ENCODE data around the gene ARL4A.
A peak's percentile ranks its signal among the peaks of the same experiment; 100 is the strongest.

Gene ARL4A

GRCh38 chr7:12719141-12719919, 31.9 kb downstream of the ARL4A start:
- H3K4me1 Mint-ChIP-seq (ENCODE audit: low read depth): peaks cover 51% of the 10 kb centered on the region
- peak overlapping the region; percentile 58 for H3K27ac Mint-ChIP-seq
- peaks cover 3% of the 10 kb centered on the region for H3K9me3 Mint-ChIP-seq
- H3K27me3 Mint-ChIP-seq (ENCODE audit: low read depth): no peaks in the 10 kb centered on the region
- peaks cover 14% of the 10 kb centered on the region for H3K36me3 Mint-ChIP-seq (ENCODE audit: low read depth)
- no peak overlapping the region for H3K4me3 Mint-ChIP-seq
- DNase-seq (ENCODE audit: low spot score): no peak

- H3K4me3 Mint-ChIP-seq: no peak overlapping the region
- peaks cover 48% of the 10 kb centered on the region for H3K4me1 Mint-ChIP-seq (ENCODE audit: low read depth)
- H3K27me3 Mint-ChIP-seq (ENCODE audit: low read depth): no peaks in the 10 kb centered on the region
- peaks cover 14% of the 10 kb centered on the region for H3K36me3 Mint-ChIP-seq (ENCODE audit: low read depth)
- H3K9me3 Mint-ChIP-seq: peaks cover 3% of the 10 kb centered on the region
- peak overlapping the region; percentile 58 for H3K27ac Mint-ChIP-seq
- DNase-seq (ENCODE audit: low spot score): no peak
Observed at GRCh38 chr7:12719981-12720865, 32.8 kb downstream of the ARL4A start.

- Mint-ChIP-seq H3K4me1 (ENCODE audit: low read depth) (peaks cover 39% of the 10 kb centered on the region), H3K27ac (no peak overlapping the region), H3K4me3 (no peak overlapping the region), H3K36me3 (ENCODE audit: low read depth) (peaks cover 14% of the 10 kb centered on the region), H3K9me3 (peaks cover 3% of the 10 kb centered on the region), H3K27me3 (ENCODE audit: low read depth) (peaks cover 2% of the 10 kb centered on the region)
- no peak for DNase-seq (ENCODE audit: low spot score)
Observed at GRCh38 chr7:12721286-12721830, 33.9 kb downstream of the ARL4A start.

GRCh38 chr7:12722136-12722535, 34.7 kb downstream of the ARL4A start:
- Mint-ChIP-seq H3K27me3 (ENCODE audit: low read depth) (peaks cover 2% of the 10 kb centered on the region), H3K4me3 (no peak overlapping the region), H3K36me3 (ENCODE audit: low read depth) (peaks cover 14% of the 10 kb centered on the region)

GRCh38 chr7:12722636-12723605, 35.5 kb downstream of the ARL4A start:
- peaks cover 2% of the 10 kb centered on the region for H3K27me3 Mint-ChIP-seq (ENCODE audit: low read depth)
- peak overlapping the region; percentile 90 for H3K27ac Mint-ChIP-seq
- H3K4me3 Mint-ChIP-seq: peak overlapping the region; percentile 29
- peaks cover 14% of the 10 kb centered on the region for H3K36me3 Mint-ChIP-seq (ENCODE audit: low read depth)
- H3K9me3 Mint-ChIP-seq: peaks cover 3% of the 10 kb centered on the region
- no peak for DNase-seq (ENCODE audit: low spot score)
- H3K4me1 Mint-ChIP-seq (ENCODE audit: low read depth): peaks cover 37% of the 10 kb centered on the region

More at GRCh38 chr7:12722136-12722535, 34.7 kb downstream of the ARL4A start:
- peaks cover 3% of the 10 kb centered on the region for H3K9me3 Mint-ChIP-seq
- H3K4me1 Mint-ChIP-seq (ENCODE audit: low read depth): peaks cover 38% of the 10 kb centered on the region
- peak overlapping the region; percentile 20 for H3K27ac Mint-ChIP-seq
- DNase-seq (ENCODE audit: low spot score): no peak

- Mint-ChIP-seq H3K4me1 (ENCODE audit: low read depth) (peaks cover 35% of the 10 kb centered on the region), H3K36me3 (ENCODE audit: low read depth) (peaks cover 6% of the 10 kb centered on the region), H3K4me3 (no peak overlapping the region), H3K27me3 (ENCODE audit: low read depth) (peaks cover 2% of the 10 kb centered on the region), H3K27ac (no peak overlapping the region), H3K9me3 (peaks cover 3% of the 10 kb centered on the region)
- no peak for DNase-seq (ENCODE audit: low spot score)
Observed at GRCh38 chr7:12725575-12726316, 38.3 kb downstream of the ARL4A start.

GRCh38 chr7:12726908-12727307, 39.5 kb downstream of the ARL4A start:
- Mint-ChIP-seq H3K4me1 (ENCODE audit: low read depth) (peaks cover 38% of the 10 kb centered on the region), H3K36me3 (ENCODE audit: low read depth) (peaks cover 2% of the 10 kb centered on the region), H3K9me3 (peaks cover 1% of the 10 kb centered on the region), H3K27ac (no peak overlapping the region), H3K27me3 (ENCODE audit: low read depth) (peaks cover 2% of the 10 kb centered on the region), H3K4me3 (no peak overlapping the region)
- DNase-seq (ENCODE audit: low spot score): no peak

GRCh38 chr7:12727455-12728191, 40.2 kb downstream of the ARL4A start:
- no peak for DNase-seq (ENCODE audit: low spot score)
- Mint-ChIP-seq H3K27ac (no peak overlapping the region), H3K9me3 (no peaks in the 10 kb centered on the region), H3K4me3 (no peak overlapping the region), H3K36me3 (ENCODE audit: low read depth) (no peaks in the 10 kb centered on the region), H3K27me3 (ENCODE audit: low read depth) (peaks cover 2% of the 10 kb centered on the region), H3K4me1 (ENCODE audit: low read depth) (peaks cover 35% of the 10 kb centered on the region)

GRCh38 chr7:12728192-12728538, 40.7 kb downstream of the ARL4A start:
- DNase-seq (ENCODE audit: low spot score): no peak

GRCh38 chr7:12729112-12729511, 41.7 kb downstream of the ARL4A start:
- Mint-ChIP-seq H3K36me3 (ENCODE audit: low read depth) (no peaks in the 10 kb centered on the region), H3K27ac (no peak overlapping the region), H3K27me3 (ENCODE audit: low read depth) (peaks cover 2% of the 10 kb centered on the region), H3K4me3 (no peak overlapping the region), H3K9me3 (no peaks in the 10 kb centered on the region), H3K4me1 (ENCODE audit: low read depth) (peaks cover 27% of the 10 kb centered on the region)
- DNase-seq (ENCODE audit: low spot score): no peak

More at GRCh38 chr7:12728192-12728538, 40.7 kb downstream of the ARL4A start:
- H3K4me1 Mint-ChIP-seq (ENCODE audit: low read depth): peaks cover 30% of the 10 kb centered on the region
- H3K27me3 Mint-ChIP-seq (ENCODE audit: low read depth): peaks cover 2% of the 10 kb centered on the region
- no peaks in the 10 kb centered on the region for H3K9me3 Mint-ChIP-seq
- no peaks in the 10 kb centered on the region for H3K36me3 Mint-ChIP-seq (ENCODE audit: low read depth)
- no peak overlapping the region for H3K27ac Mint-ChIP-seq
- H3K4me3 Mint-ChIP-seq: no peak overlapping the region

GRCh38 chr7:12730523-12730922, 43.1 kb downstream of the ARL4A start:
- no peak for DNase-seq (ENCODE audit: low spot score)
- H3K4me3 Mint-ChIP-seq: peak overlapping the region; percentile 22
- H3K27me3 Mint-ChIP-seq (ENCODE audit: low read depth): peaks cover 2% of the 10 kb centered on the region
- H3K36me3 Mint-ChIP-seq (ENCODE audit: low read depth): no peaks in the 10 kb centered on the region
- peak overlapping the region; percentile 69 for H3K27ac Mint-ChIP-seq
- peaks cover 34% of the 10 kb centered on the region for H3K4me1 Mint-ChIP-seq (ENCODE audit: low read depth)
- no peaks in the 10 kb centered on the region for H3K9me3 Mint-ChIP-seq

GRCh38 chr7:12731214-12731656, 43.8 kb downstream of the ARL4A start:
- Mint-ChIP-seq H3K27ac (peak overlapping the region; percentile 89), H3K4me1 (ENCODE audit: low read depth) (peaks cover 34% of the 10 kb centered on the region), H3K9me3 (no peaks in the 10 kb centered on the region), H3K4me3 (peak overlapping the region; percentile 73), H3K36me3 (ENCODE audit: low read depth) (no peaks in the 10 kb centered on the region), H3K27me3 (ENCODE audit: low read depth) (no peaks in the 10 kb centered on the region)
- no peak for DNase-seq (ENCODE audit: low spot score)

All from T-helper 2 cell treated with Interferon-gamma antibody and Interleukin-4, amounts not matched to agents 5 μg/mL and 100 μg/mL, for 36 hours (primary cell).